ENCODE data around the gene UBA7. TPM values are rescaled to one million over a fixed set of nuclear protein-coding genes. Genes with fewer than 3 reads are reported as not detected.

UBA7 gene
- total RNA-seq, 1 experiment from 2014 or later: 12.5 TPM

DNA sequence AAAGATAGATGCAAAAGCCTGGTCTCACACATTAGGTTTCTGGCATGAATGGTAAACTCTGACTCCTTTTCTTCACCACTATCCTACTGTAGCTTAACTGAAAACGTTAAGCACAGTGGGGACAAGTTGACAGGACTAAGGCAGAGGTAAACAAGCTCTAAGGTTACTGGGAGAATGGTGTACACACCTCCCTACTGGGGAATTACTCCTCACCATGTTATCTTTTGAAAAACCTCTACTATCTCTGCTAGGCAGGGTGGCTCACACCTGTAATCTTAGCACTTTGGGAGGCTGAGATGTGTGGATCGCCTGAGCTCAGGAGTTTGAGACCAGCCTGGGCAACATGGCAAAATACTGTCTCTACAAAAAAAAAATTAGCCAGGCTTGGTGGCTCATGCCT is 56.6 kb downstream of the UBA7 start:
- no peaks in the 10 kb centered on the region for H3K4me1 ChIP-seq (ENCODE audit: control insufficient read depth, insufficient read depth, low read length)
- no peaks in the 10 kb centered on the region for H3K36me3 ChIP-seq (ENCODE audit: control insufficient read depth, insufficient read depth, low read length)
- 0 out of 2 replicates have a peak, but pooled peaks have one; percentile 26 for ATAC-seq
- POLR2A ChIA-PET: interaction anchor here (0.5 to 0.6 kb wide), 2 partner anchors 23 to 123 kb away, joined by 5 to 9 read pairs; no protein-coding TSS in a partner anchor
- intact Hi-C loops (cut with micrococcal nuclease; ENCODE audit: unreplicated experiment): no loop called here
- CTCF ChIA-PET: no interaction called here
- no peak overlapping the region for H3K27ac ChIP-seq (ENCODE audit: low read length)
- no peak for DNase-seq (ENCODE audit: low read depth, low spot score)
- TF ChIP-seq, protein P1, sequence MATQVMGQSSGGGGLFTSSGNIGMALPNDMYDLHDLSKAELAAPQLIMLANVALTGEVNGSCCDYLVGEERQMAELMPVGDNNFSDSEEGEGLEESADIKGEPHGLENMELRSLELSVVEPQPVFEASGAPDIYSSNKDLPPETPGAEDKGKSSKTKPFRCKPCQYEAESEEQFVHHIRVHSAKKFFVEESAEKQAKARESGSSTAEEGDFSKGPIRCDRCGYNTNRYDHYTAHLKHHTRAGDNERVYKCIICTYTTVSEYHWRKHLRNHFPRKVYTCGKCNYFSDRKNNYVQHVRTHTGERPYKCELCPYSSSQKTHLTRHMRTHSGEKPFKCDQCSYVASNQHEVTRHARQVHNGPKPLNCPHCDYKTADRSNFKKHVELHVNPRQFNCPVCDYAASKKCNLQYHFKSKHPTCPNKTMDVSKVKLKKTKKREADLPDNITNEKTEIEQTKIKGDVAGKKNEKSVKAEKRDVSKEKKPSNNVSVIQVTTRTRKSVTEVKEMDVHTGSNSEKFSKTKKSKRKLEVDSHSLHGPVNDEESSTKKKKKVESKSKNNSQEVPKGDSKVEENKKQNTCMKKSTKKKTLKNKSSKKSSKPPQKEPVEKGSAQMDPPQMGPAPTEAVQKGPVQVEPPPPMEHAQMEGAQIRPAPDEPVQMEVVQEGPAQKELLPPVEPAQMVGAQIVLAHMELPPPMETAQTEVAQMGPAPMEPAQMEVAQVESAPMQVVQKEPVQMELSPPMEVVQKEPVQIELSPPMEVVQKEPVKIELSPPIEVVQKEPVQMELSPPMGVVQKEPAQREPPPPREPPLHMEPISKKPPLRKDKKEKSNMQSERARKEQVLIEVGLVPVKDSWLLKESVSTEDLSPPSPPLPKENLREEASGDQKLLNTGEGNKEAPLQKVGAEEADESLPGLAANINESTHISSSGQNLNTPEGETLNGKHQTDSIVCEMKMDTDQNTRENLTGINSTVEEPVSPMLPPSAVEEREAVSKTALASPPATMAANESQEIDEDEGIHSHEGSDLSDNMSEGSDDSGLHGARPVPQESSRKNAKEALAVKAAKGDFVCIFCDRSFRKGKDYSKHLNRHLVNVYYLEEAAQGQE (IDR thresholded peaks at IDR 0.05; ENCODE audit: insufficient read depth in 1 of 2, low read depth in 2 of 2, low read length in 1 of 2): no peak
- TF ChIP-seq, protein P2, sequence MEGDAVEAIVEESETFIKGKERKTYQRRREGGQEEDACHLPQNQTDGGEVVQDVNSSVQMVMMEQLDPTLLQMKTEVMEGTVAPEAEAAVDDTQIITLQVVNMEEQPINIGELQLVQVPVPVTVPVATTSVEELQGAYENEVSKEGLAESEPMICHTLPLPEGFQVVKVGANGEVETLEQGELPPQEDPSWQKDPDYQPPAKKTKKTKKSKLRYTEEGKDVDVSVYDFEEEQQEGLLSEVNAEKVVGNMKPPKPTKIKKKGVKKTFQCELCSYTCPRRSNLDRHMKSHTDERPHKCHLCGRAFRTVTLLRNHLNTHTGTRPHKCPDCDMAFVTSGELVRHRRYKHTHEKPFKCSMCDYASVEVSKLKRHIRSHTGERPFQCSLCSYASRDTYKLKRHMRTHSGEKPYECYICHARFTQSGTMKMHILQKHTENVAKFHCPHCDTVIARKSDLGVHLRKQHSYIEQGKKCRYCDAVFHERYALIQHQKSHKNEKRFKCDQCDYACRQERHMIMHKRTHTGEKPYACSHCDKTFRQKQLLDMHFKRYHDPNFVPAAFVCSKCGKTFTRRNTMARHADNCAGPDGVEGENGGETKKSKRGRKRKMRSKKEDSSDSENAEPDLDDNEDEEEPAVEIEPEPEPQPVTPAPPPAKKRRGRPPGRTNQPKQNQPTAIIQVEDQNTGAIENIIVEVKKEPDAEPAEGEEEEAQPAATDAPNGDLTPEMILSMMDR (IDR thresholded peaks at IDR 0.05): no peak
- no peak for TF ChIP-seq SIN3A (IDR thresholded peaks at IDR 0.05; ENCODE audit: borderline replicate concordance, insufficient read depth, low read depth, low read length)
- no peak for TF ChIP-seq TCF7L2 (IDR thresholded peaks at IDR 0.05; ENCODE audit: low read depth, low read length)
- TF ChIP-seq POLR2AphosphoS5 (IDR thresholded peaks at IDR 0.05; ENCODE audit: low read depth, low read length): no peak
- H3K27me3 ChIP-seq (ENCODE audit: control insufficient read depth, insufficient read depth, low read length): no peaks in the 10 kb centered on the region
- no peaks in the 10 kb centered on the region for H3K9me3 ChIP-seq (ENCODE audit: control insufficient read depth, insufficient read depth, low read depth, low read length)
- no peak overlapping the region for H3K4me3 ChIP-seq (ENCODE audit: low read depth in 2 of 2, low read length in 2 of 2)
- in situ Hi-C loops (cut with HindIII; ENCODE audit: low pct_unique_long_range_greater_than_20kb, low sequenced_read_pairs): no loop called here
- BruUV-seq (replicated peaks): no TSS peak

DNA sequence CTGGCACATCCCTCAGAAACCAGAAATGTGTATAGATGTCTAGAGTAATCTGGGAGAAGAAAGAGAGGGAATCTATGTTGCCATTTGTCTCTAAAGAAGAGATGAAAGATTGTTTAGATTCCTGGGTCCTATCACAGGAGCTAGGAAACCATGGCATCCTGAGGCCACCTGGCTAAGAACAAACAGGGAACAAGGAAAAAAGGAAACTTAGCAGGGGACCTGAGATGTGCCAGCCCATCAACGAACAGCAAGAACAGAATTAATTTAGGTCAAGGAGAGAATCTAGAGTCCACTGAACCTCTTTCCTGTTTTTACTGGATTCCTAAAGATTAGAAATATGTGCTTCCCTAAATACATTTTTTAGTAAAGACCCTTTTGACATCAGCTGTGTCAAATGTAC is 57.7 kb downstream of the UBA7 start:
- H3K4me1 ChIP-seq (ENCODE audit: control insufficient read depth, insufficient read depth, low read length): no peaks in the 10 kb centered on the region
- intact Hi-C loops (cut with micrococcal nuclease; ENCODE audit: unreplicated experiment): no loop called here
- H3K36me3 ChIP-seq (ENCODE audit: control insufficient read depth, insufficient read depth, low read length): no peaks in the 10 kb centered on the region
- no peak for ATAC-seq
- in situ Hi-C loops (cut with HindIII; ENCODE audit: low pct_unique_long_range_greater_than_20kb, low sequenced_read_pairs): no loop called here
- BruUV-seq (replicated peaks): no TSS peak
- POLR2A ChIA-PET: no interaction called here
- no peaks in the 10 kb centered on the region for H3K9me3 ChIP-seq (ENCODE audit: control insufficient read depth, insufficient read depth, low read depth, low read length)
- no peak overlapping the region for H3K4me3 ChIP-seq (ENCODE audit: low read depth in 2 of 2, low read length in 2 of 2)
- H3K27me3 ChIP-seq (ENCODE audit: control insufficient read depth, insufficient read depth, low read length): no peaks in the 10 kb centered on the region
- TF ChIP-seq, protein P1 (IDR thresholded peaks at IDR 0.05; ENCODE audit: insufficient read depth in 1 of 2, low read depth in 2 of 2, low read length in 1 of 2): no peak
- TF ChIP-seq TCF7L2 (IDR thresholded peaks at IDR 0.05; ENCODE audit: low read depth, low read length): no peak
- no peak for TF ChIP-seq POLR2AphosphoS5 (IDR thresholded peaks at IDR 0.05; ENCODE audit: low read depth, low read length)
- TF ChIP-seq, protein P2 (IDR thresholded peaks at IDR 0.05): no peak
- no peak overlapping the region for H3K27ac ChIP-seq (ENCODE audit: low read length)
- CTCF ChIA-PET: no interaction called here
- DNase-seq (ENCODE audit: low read depth, low spot score): no peak

Small RNAs within 50 kb of the gene (microRNA-seq; reads per million reads assigned to microRNA genes)
- gene MIR5193 (ENCODE audit: unreplicated experiment): not detected

Other genes with a start within 250 kb of the UBA7 start
- 131 TPM for gene APEH, start 139.6 kb downstream of the UBA7 start, total RNA-seq (2021; ENCODE audit: unreplicated experiment)
- gene MST1, start 124.5 kb downstream of the UBA7 start, total RNA-seq (2021; ENCODE audit: unreplicated experiment): 14.0 TPM
- 23.1 TPM for gene RNF123, start 124.4 kb downstream of the UBA7 start, total RNA-seq (2021; ENCODE audit: unreplicated experiment)
- gene AMIGO3, start 94.3 kb downstream of the UBA7 start, total RNA-seq (2021; ENCODE audit: unreplicated experiment): 0.72 TPM
- 28.4 TPM for gene GMPPB, start 90.0 kb downstream of the UBA7 start, total RNA-seq (2021; ENCODE audit: unreplicated experiment)
- gene IP6K1, start 27.4 kb downstream of the UBA7 start, total RNA-seq (2021; ENCODE audit: unreplicated experiment): 39.8 TPM
- not detected for gene CDHR4, start 14.1 kb downstream of the UBA7 start, total RNA-seq (2021; ENCODE audit: unreplicated experiment)
- 2.2 TPM for gene INKA1, start 10.7 kb downstream of the UBA7 start, total RNA-seq (2021; ENCODE audit: unreplicated experiment)
- gene TRAIP, start 42.6 kb upstream of the UBA7 start, total RNA-seq (2021; ENCODE audit: unreplicated experiment): 18.5 TPM
- 0.85 TPM for gene CAMKV, start 56.0 kb upstream of the UBA7 start, total RNA-seq (2021; ENCODE audit: unreplicated experiment)
- 27.5 TPM for gene MST1R, start 89.9 kb upstream of the UBA7 start, total RNA-seq (2021; ENCODE audit: unreplicated experiment)
- 12.9 TPM for gene MON1A, start 115.9 kb upstream of the UBA7 start, total RNA-seq (2021; ENCODE audit: unreplicated experiment)
- 43.6 TPM for gene RBM6, start 126.2 kb upstream of the UBA7 start, total RNA-seq (2021; ENCODE audit: unreplicated experiment)

Data from Panc1 (cell line).